ENCODE measurements around the gene ARHGAP24. TPM values are rescaled to one million over a fixed set of nuclear protein-coding genes. Genes with fewer than 3 reads are reported as not detected.

ARHGAP24 gene
- polyA plus RNA-seq, 2 of the 4 experiments (the other 2 are of a cell fraction): 1.7 to 12.1 TPM

- Histone ChIP-seq H3K9me3 (no peaks in the 10 kb centered on the region), H3K4me3 (no peak overlapping the region), H3K4me2 (no peak overlapping the region), H3K27ac (no peak overlapping the region), H3K4me1 (no peaks in the 10 kb centered on the region)
- no peak for TF ChIP-seq NFE2L2 (conservative IDR thresholded peaks at IDR 0.05; ENCODE audit: low read length)
- no peak for TF ChIP-seq TP53 (CRISPR knock-in tag; IDR thresholded peaks at IDR 0.05)
- TF ChIP-seq, protein P1, sequence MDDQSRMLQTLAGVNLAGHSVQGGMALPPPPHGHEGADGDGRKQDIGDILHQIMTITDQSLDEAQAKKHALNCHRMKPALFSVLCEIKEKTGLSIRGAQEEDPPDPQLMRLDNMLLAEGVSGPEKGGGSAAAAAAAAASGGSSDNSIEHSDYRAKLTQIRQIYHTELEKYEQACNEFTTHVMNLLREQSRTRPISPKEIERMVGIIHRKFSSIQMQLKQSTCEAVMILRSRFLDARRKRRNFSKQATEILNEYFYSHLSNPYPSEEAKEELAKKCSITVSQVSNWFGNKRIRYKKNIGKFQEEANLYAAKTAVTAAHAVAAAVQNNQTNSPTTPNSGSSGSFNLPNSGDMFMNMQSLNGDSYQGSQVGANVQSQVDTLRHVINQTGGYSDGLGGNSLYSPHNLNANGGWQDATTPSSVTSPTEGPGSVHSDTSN (IDR thresholded peaks at IDR 0.05): no peak
- no peak for TF ChIP-seq JUN (IDR thresholded peaks at IDR 0.05)
- no peak for TF ChIP-seq FOSB (CRISPR knock-in tag; IDR thresholded peaks at IDR 0.05)
- no peak for TF ChIP-seq HOXB5 (CRISPR knock-in tag; IDR thresholded peaks at IDR 0.05)
- TF ChIP-seq FOXS1 (CRISPR knock-in tag; IDR thresholded peaks at IDR 0.05): no peak
- TF ChIP-seq PHF8 (IDR thresholded peaks at IDR 0.05; ENCODE audit: borderline replicate concordance, low read depth): no peak
- TF ChIP-seq, protein P2, sequence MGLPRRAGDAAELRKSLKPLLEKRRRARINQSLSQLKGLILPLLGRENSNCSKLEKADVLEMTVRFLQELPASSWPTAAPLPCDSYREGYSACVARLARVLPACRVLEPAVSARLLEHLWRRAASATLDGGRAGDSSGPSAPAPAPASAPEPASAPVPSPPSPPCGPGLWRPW (IDR thresholded peaks at IDR 0.05): no peak
- no peak for TF ChIP-seq EHF (CRISPR knock-in tag; IDR thresholded peaks at IDR 0.05)
- TF ChIP-seq EP300 (IDR thresholded peaks at IDR 0.05): no peak
- no peak for ATAC-seq
- CTCF ChIA-PET: no interaction called here
- DNase-seq (ENCODE audit: low read depth in 1 of 2, low spot score in 1 of 2): no peak
- POLR2A ChIA-PET: no interaction called here
- WGBS (ENCODE audit: missing lambda C conversion rate): 93% methylated on average over 3 of the region's 3 CpGs
- no peak for FAIRE-seq
Observed at GRCh38 chr4:85534120-85534519, 59.2 kb downstream of the ARHGAP24 start.

GRCh38 chr4:85543832-85544231, 68.9 kb downstream of the ARHGAP24 start:
- H3K4me2 ChIP-seq: no peak overlapping the region
- ChIA-PET CTCF (no interaction called here), POLR2A (no interaction called here)
- ATAC-seq (no peak), FAIRE-seq (no peak), DNase-seq (ENCODE audit: low read depth in 1 of 2, low spot score in 1 of 2) (no peak)
- no peaks in the 10 kb centered on the region for H3K4me1 ChIP-seq
- WGBS (ENCODE audit: missing lambda C conversion rate): 85% methylated on average over 1 of the region's 1 CpG
- TF ChIP-seq HEYL (CRISPR knock-in tag; IDR thresholded peaks at IDR 0.05) (no peak), ZFP36 (IDR thresholded peaks at IDR 0.05; ENCODE audit: borderline replicate concordance, partially characterized antibody) (no peak), KDM1A (IDR thresholded peaks at IDR 0.05; ENCODE audit: low read depth) (no peak), EP300 (IDR thresholded peaks at IDR 0.05) (no peak), TFCP2L1 (CRISPR knock-in tag; IDR thresholded peaks at IDR 0.05) (no peak), FOXS1 (CRISPR knock-in tag; IDR thresholded peaks at IDR 0.05) (no peak), RARB (CRISPR knock-in tag; IDR thresholded peaks at IDR 0.05) (no peak), JUN (IDR thresholded peaks at IDR 0.05) (no peak), ATOH8 (CRISPR knock-in tag; IDR thresholded peaks at IDR 0.05; ENCODE audit: low read depth) (no peak), SMC3 (IDR thresholded peaks at IDR 0.05) (no peak), BHLHE40 (IDR thresholded peaks at IDR 0.05; ENCODE audit: low read depth, low read length) (no peak), JUNB (IDR thresholded peaks at IDR 0.05) (no peak), KDM5A (IDR thresholded peaks at IDR 0.05) (no peak), NR3C1 (IDR thresholded peaks at IDR 0.05) (no peak), NFE2L2 (conservative IDR thresholded peaks at IDR 0.05; ENCODE audit: low read length) (no peak)
- TF ChIP-seq, protein P3, sequence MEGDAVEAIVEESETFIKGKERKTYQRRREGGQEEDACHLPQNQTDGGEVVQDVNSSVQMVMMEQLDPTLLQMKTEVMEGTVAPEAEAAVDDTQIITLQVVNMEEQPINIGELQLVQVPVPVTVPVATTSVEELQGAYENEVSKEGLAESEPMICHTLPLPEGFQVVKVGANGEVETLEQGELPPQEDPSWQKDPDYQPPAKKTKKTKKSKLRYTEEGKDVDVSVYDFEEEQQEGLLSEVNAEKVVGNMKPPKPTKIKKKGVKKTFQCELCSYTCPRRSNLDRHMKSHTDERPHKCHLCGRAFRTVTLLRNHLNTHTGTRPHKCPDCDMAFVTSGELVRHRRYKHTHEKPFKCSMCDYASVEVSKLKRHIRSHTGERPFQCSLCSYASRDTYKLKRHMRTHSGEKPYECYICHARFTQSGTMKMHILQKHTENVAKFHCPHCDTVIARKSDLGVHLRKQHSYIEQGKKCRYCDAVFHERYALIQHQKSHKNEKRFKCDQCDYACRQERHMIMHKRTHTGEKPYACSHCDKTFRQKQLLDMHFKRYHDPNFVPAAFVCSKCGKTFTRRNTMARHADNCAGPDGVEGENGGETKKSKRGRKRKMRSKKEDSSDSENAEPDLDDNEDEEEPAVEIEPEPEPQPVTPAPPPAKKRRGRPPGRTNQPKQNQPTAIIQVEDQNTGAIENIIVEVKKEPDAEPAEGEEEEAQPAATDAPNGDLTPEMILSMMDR (IDR thresholded peaks at IDR 0.05): no peak
- no peak overlapping the region for H3K27ac ChIP-seq
- H3K4me3 ChIP-seq: no peak overlapping the region
- H3K9me3 ChIP-seq: no peaks in the 10 kb centered on the region

DNA sequence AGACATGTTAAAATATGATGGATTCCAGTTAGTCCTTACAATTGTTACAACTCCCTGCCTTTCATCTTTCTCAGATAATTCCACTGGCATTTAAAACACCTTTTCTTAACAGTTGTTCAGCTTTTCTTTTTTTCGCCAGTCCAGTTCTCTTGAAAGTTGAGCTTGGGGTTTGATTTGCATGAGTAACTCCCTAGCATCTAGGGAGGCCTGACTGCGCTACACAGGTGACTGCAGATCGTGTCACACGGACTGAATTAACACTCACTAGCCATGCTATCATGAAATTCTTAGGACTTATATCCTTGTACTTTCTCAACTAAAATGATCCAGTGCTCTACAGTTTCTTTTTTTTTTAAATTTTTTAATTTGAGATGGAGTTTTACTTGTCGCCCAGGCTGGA, 69.8 kb downstream of the ARHGAP24 start:
- FAIRE-seq (no peak), ATAC-seq (no peak), DNase-seq (ENCODE audit: low read depth in 1 of 2, low spot score in 1 of 2) (no peak)
- TF ChIP-seq EHF (CRISPR knock-in tag; IDR thresholded peaks at IDR 0.05) (no peak), NR3C1 (IDR thresholded peaks at IDR 0.05) (no peak), ATOH8 (CRISPR knock-in tag; IDR thresholded peaks at IDR 0.05; ENCODE audit: low read depth) (no peak), CHD4 (IDR thresholded peaks at IDR 0.05; ENCODE audit: borderline replicate concordance) (no peak), HDAC2 (IDR thresholded peaks at IDR 0.05) (no peak), POLR2A (IDR thresholded peaks at IDR 0.05; ENCODE audit: low read length) (no peak), HEYL (CRISPR knock-in tag; IDR thresholded peaks at IDR 0.05) (no peak), BHLHE40 (IDR thresholded peaks at IDR 0.05; ENCODE audit: low read depth, low read length) (no peak), JUNB (IDR thresholded peaks at IDR 0.05) (no peak), KDM5A (IDR thresholded peaks at IDR 0.05) (no peak)
- TF ChIP-seq, protein P2 (IDR thresholded peaks at IDR 0.05): no peak
- TF ChIP-seq, protein P3 (IDR thresholded peaks at IDR 0.05): no peak
- TF ChIP-seq, protein P4, sequence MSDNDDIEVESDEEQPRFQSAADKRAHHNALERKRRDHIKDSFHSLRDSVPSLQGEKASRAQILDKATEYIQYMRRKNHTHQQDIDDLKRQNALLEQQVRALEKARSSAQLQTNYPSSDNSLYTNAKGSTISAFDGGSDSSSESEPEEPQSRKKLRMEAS (IDR thresholded peaks at IDR 0.05): no peak
- 76% methylated on average over 5 of the region's 5 CpGs for WGBS (ENCODE audit: missing lambda C conversion rate)
- ChIA-PET POLR2A (no interaction called here), CTCF (no interaction called here)
- Histone ChIP-seq H3K27ac (no peak overlapping the region), H3K4me1 (no peaks in the 10 kb centered on the region), H3K4me3 (no peak overlapping the region), H3K4me2 (no peak overlapping the region), H3K9me3 (no peaks in the 10 kb centered on the region)

Data from A549 (cell line).